CD1c-positive myeloid dendritic cell (primary cell): ENCODE measurements around the gene BACH1.
"Not testable (repeated sequence)": the region's sequence is repeated elsewhere in the genome, so short reads cannot be mapped to it uniquely, and the experiment has no call there.

Experiments
- DNase-seq: peaks from one replicate; pipeline ENCODE4 v3.0.0-alpha.2; 2016; ENCODE audit errors: extremely low spot score

The BACH1 gene

GRCh38 chr21:29346771-29347170 lies 48.0 kb downstream of the BACH1 start:
- DNase-seq = no peak

GRCh38 chr21:29347274-29347681 lies 48.6 kb downstream of the BACH1 start:
- DNase-seq = peak; percentile 88

- no peak for DNase-seq
Measured at GRCh38 chr21:29349702-29350101, 51.0 kb downstream of the BACH1 start.

GRCh38 chr21:29350246-29350779 lies 51.6 kb downstream of the BACH1 start:
- DNase-seq = no peak

- no peak for DNase-seq
Measured at GRCh38 chr21:29351691-29352090, 53.0 kb downstream of the BACH1 start.

GRCh38 chr21:29355043-29355710 lies 56.5 kb downstream of the BACH1 start:
- not testable (repeated sequence) for DNase-seq

- not testable (repeated sequence) for DNase-seq
Measured at GRCh38 chr21:29356291-29356690, 57.6 kb downstream of the BACH1 start.

- peak; percentile 20 for DNase-seq
Measured at GRCh38 chr21:29356810-29357209, 58.1 kb downstream of the BACH1 start.

- DNase-seq = no peak
Measured at GRCh38 chr21:29359718-29360117, 61.0 kb downstream of the BACH1 start.

- no peak for DNase-seq
Measured at GRCh38 chr21:29360799-29361765, 62.4 kb downstream of the BACH1 start.

GRCh38 chr21:29362758-29363157 lies 64.0 kb downstream of the BACH1 start:
- DNase-seq = no peak

GRCh38 chr21:29365661-29366265 lies 67.0 kb downstream of the BACH1 start:
- DNase-seq = no peak

- no peak for DNase-seq
Measured at GRCh38 chr21:29366532-29366931, 67.8 kb downstream of the BACH1 start.

- no peak for DNase-seq
Measured at GRCh38 chr21:29367335-29367734, 68.6 kb downstream of the BACH1 start.

- no peak for DNase-seq
Measured at GRCh38 chr21:29368906-29369305, 70.2 kb downstream of the BACH1 start.

GRCh38 chr21:29371464-29371863 lies 72.7 kb downstream of the BACH1 start:
- no peak for DNase-seq

GRCh38 chr21:29372063-29372802 lies 73.5 kb downstream of the BACH1 start:
- peak; percentile 88 for DNase-seq

GRCh38 chr21:29374481-29374880 lies 75.8 kb downstream of the BACH1 start:
- DNase-seq = no peak

- DNase-seq = peak; percentile 48
Measured at GRCh38 chr21:29376556-29376955, 77.8 kb downstream of the BACH1 start.

GRCh38 chr21:29377266-29377665 lies 78.5 kb downstream of the BACH1 start:
- no peak for DNase-seq

GRCh38 chr21:29378832-29379231 lies 80.1 kb downstream of the BACH1 start:
- DNase-seq = no peak
